ENCODE measurements around the gene TMTC4.
A peak's percentile ranks its signal among the peaks of the same experiment; 100 is the strongest.

DNA sequence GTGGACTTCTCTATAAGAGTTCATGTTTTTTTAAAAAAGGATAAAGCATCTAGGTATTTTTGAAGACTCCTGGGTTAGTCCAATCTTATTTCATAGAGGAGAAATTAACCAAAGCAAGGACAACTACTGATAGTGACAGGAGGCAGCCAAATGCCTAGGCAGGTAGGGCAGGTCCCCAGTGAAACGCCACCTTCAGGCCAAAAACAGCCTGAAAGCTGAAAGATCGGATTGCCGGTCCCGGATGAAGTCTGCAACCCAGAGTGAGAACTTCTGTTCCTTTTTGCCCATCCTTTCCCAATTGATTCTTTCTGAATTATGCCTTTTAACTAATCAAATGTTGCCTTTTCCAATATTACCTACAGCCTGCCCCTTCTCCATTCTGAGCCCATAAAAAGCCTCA is 79.9 kb downstream of the TMTC4 start:
- TF ChIP-seq, protein P1, sequence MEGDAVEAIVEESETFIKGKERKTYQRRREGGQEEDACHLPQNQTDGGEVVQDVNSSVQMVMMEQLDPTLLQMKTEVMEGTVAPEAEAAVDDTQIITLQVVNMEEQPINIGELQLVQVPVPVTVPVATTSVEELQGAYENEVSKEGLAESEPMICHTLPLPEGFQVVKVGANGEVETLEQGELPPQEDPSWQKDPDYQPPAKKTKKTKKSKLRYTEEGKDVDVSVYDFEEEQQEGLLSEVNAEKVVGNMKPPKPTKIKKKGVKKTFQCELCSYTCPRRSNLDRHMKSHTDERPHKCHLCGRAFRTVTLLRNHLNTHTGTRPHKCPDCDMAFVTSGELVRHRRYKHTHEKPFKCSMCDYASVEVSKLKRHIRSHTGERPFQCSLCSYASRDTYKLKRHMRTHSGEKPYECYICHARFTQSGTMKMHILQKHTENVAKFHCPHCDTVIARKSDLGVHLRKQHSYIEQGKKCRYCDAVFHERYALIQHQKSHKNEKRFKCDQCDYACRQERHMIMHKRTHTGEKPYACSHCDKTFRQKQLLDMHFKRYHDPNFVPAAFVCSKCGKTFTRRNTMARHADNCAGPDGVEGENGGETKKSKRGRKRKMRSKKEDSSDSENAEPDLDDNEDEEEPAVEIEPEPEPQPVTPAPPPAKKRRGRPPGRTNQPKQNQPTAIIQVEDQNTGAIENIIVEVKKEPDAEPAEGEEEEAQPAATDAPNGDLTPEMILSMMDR (IDR thresholded peaks at IDR 0.05; ENCODE audit: low read depth, low read length), result peak; percentile 19
- TF ChIP-seq, protein P2, sequence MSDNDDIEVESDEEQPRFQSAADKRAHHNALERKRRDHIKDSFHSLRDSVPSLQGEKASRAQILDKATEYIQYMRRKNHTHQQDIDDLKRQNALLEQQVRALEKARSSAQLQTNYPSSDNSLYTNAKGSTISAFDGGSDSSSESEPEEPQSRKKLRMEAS (IDR thresholded peaks at IDR 0.05; ENCODE audit: low read depth, low read length), result no peak
- no peak for TF ChIP-seq POLR2A (IDR thresholded peaks at IDR 0.05; ENCODE audit: extremely low read depth, insufficient read length)
- TF ChIP-seq MYC (IDR thresholded peaks at IDR 0.05; ENCODE audit: low read depth, low read length), result no peak

Measured in NB4 (cell line).